HepG2 (cell line): ENCODE measurements around the gene RNF17. TPM values are rescaled to one million over a fixed set of nuclear protein-coding genes. Genes with fewer than 3 reads are reported as not detected.

Source experiments
- ATAC-seq: fragments of 200-7000 bp; cut with Tn5 transposase; 3 replicates; pipeline ENCODE4 v1.9.1; 2020; ENCODE audit warnings: mild to moderate bottlenecking, moderate library complexity
- BruUV-seq: library from RNA; stranded (reverse); fragments of 400-500 nt; replicated peaks from 2 replicates; lab custom pipeline; 2021; lab: Mats Ljungman, UMichigan
- CTCF ChIA-PET: fragments of 300-600 bp; formaldehyde crosslinking; extraction: SDS; loops from one replicate; lab custom pipeline; 2021; ENCODE audit warnings: low total read pairs, inconsistent platforms, low intra/inter-chr PET ratio; lab: Yijun Ruan, JAX
- POLR2A ChIA-PET: fragments of 350-600 bp; sonication (Branson Sonifier 250); formaldehyde crosslinking; loops from one replicate; lab custom pipeline; 2020; ENCODE audit warnings: antibody characterized with exemption, inconsistent platforms; lab: Yijun Ruan, JAX
- DNase-seq: peaks from one replicate; pipeline ENCODE4 v3.0.0-alpha.2; 2015; ENCODE audit warnings: low spot score
- FAIRE-seq: peaks from 3 replicates; lab custom pipeline; 2011; peaks lifted over from hg19 to GRCh38; lab: Jason Lieb, UNC
- H2AFZ ChIP-seq: one replicate; pipeline ENCODE4 v1.6.1; 2011; ENCODE audit warnings: low read length, inconsistent platforms
- H3K27ac ChIP-seq: fragments of 300-600 bp; 3 replicates; pipeline ENCODE4 v1.8.0; 2011; ENCODE audit warnings: mixed run types, mild to moderate bottlenecking, mixed read lengths, low read length, inconsistent platforms; ENCODE audit not compliant: insufficient read depth; ENCODE audit errors: extremely low read length
- H3K27me3 ChIP-seq, 2 experiments: fragments of 200-600 bp in 1 of 2; 2 replicates in 1 of 2; 3 replicates in 1 of 2; pipeline versions ENCODE4 v1.6.0 to v1.8.0; 2011; ENCODE audit warnings: low read length in 2 of 2, mild to moderate bottlenecking in 2 of 2, moderate library complexity in 2 of 2, inconsistent platforms in 1 of 2; ENCODE audit not compliant: insufficient read depth in 2 of 2, control insufficient read depth in 1 of 2
- H3K36me3 ChIP-seq, 2 experiments: fragments of 200-600 bp in 1 of 2; replicated peaks in 1 of 2; 2 replicates in 1 of 2; 3 replicates in 1 of 2; pipeline versions ENCODE4 v1.5.1 to v1.8.0; 2011; ENCODE audit warnings: low read length in 2 of 2, inconsistent platforms in 1 of 2; ENCODE audit not compliant: insufficient read depth in 2 of 2, control insufficient read depth in 1 of 2
- H3K4me1 ChIP-seq: 2 replicates; pipeline ENCODE4 v1.5.1; 2012; ENCODE audit warnings: low read length, inconsistent platforms; ENCODE audit not compliant: insufficient read depth
- H3K4me2 ChIP-seq: 2 replicates; pipeline ENCODE4 v1.6.0; 2011; ENCODE audit warnings: low read depth, low read length, inconsistent platforms
- H3K4me3 ChIP-seq, 3 experiments: fragments of 200-600 bp in 1 of 3; sonication (generic), shearing (Covaris generic) in 1 of 3; replicated peaks in 1 of 3; 2 replicates each; pipeline ENCODE4 v1.5.1; 2011 to 2016; ENCODE audit warnings: low read length in 3 of 3, inconsistent platforms in 2 of 3, low read depth in 2 of 3, mild to moderate bottlenecking in 2 of 3, control low read depth in 1 of 3, mixed read lengths in 1 of 3; ENCODE audit not compliant: insufficient read depth in 1 of 3
- H3K79me2 ChIP-seq: one replicate; pipeline ENCODE4 v1.6.1; 2011; ENCODE audit warnings: low read length, inconsistent platforms; ENCODE audit not compliant: insufficient read depth
- H3K9ac ChIP-seq: 2 replicates; pipeline ENCODE4 v1.6.0; 2011; ENCODE audit warnings: mild to moderate bottlenecking, low read depth, low read length, inconsistent platforms; ENCODE audit not compliant: insufficient read depth
- H3K9me3 ChIP-seq: 2 replicates; pipeline ENCODE4 v1.5.1; 2012; ENCODE audit warnings: mild to moderate bottlenecking, low read length
- H4K20me1 ChIP-seq: 2 replicates; pipeline ENCODE4 v1.6.0; 2011; ENCODE audit warnings: inconsistent platforms, mild to moderate bottlenecking, low read length, moderate library complexity; ENCODE audit not compliant: insufficient read depth
- FOSL1 ChIP-seq: sonication (generic); formaldehyde crosslinking; IDR thresholded peaks from 2 replicates; pipeline ENCODE4 v1.9.0; 2021; ENCODE audit warnings: missing genetic modification reagents, borderline replicate concordance
- ZNF318 ChIP-seq: sonication (generic); formaldehyde crosslinking; IDR thresholded peaks from 2 replicates; pipeline ENCODE4 v1.4.0; 2020; ENCODE audit warnings: mild to moderate bottlenecking, missing genetic modification reagents
- WGBS: methylation state at CpG from one replicate; pipeline ENCODE4 v1.1.6; 2017; ENCODE audit warnings: low lambda C conversion rate; 5-methylcytosine and 5-hydroxymethylcytosine counted together
- in situ Hi-C: cut with HindIII; loops from 2 replicates; pipeline ENCODE4 v1.10.0; 2017; ENCODE audit warnings: low pct_unique_long_range_greater_than_20kb; ENCODE audit not compliant: extremely low pct_ligation_motif_present
- intact Hi-C: fragments of 100-400 bp; cut with micrococcal nuclease; formaldehyde crosslinking; loops from one replicate; pipeline ENCODE4 v1.10.0; 2022; ENCODE audit not compliant: unreplicated experiment
- polyA plus RNA-seq, 8 experiments: library from polyadenylated mRNA; depleted of rRNA in 3 of 8; stranded (reverse) in 7 of 8; unstranded in 1 of 8; fragments of >200 nt; fragmentation: Illumina TruSeq in 4 of 8; extraction: Trizol in 4 of 8; gene quantifications; 2 replicates each; pipeline versions ENCODE4 v1.2.1 to v1.2.3, GENCODE V29; 2011 to 2016; ENCODE audit warnings: low read depth in 4 of 8, missing spikeins in 1 of 8, mixed read lengths in 1 of 8; ENCODE audit not compliant: insufficient read depth in 1 of 8
- total RNA-seq, 5 experiments: library from RNA; depleted of rRNA; stranded (reverse); fragments of >200 nt; fragmentation: Illumina TruSeq; extraction: Trizol; gene quantifications; 2 replicates each; pipeline ENCODE4 v1.2.3, GENCODE V29; 2016; ENCODE audit warnings: low read depth in 1 of 5

Gene RNF17
- total and polyA plus RNA-seq, 2 of the 13 experiments (the other 11 are each of a cell fraction or from before 2014, with no cell fraction given) = not detected

- no peak for TF ChIP-seq ZNF318
Observed at GRCh38 chr13:24888291-24888931, 124.4 kb downstream of the RNF17 start (continued).

- ChIA-PET POLR2A (no interaction called here), CTCF (no interaction called here)
- no peak overlapping the region for H3K4me3 ChIP-seq
- no peak for FAIRE-seq
- no peaks in the 10 kb centered on the region for H3K4me1 ChIP-seq
- in situ Hi-C loops (no loop called here), intact Hi-C loops (no loop called here)
- no peak overlapping the region for H2AFZ ChIP-seq
- WGBS = 93% methylated on average over 7 of the region's 7 CpGs
- H3K27me3 ChIP-seq = no peaks in the 10 kb centered on the region
- H3K9ac ChIP-seq = no peak overlapping the region
- H3K9me3 ChIP-seq = no peaks in the 10 kb centered on the region
- no peak for ATAC-seq
- H4K20me1 ChIP-seq = no peaks in the 10 kb centered on the region
- H3K27ac ChIP-seq = no peak overlapping the region
- no peak overlapping the region for H3K4me2 ChIP-seq
- no peaks in the 10 kb centered on the region for H3K79me2 ChIP-seq
- no peak for DNase-seq
- peaks cover 11 to 50% of the 10 kb centered on the region in 2 experiments; a peak in 3 of 5 replicates for H3K36me3 ChIP-seq
- no peak for TF ChIP-seq FOSL1 (CRISPR knock-in tag)
- no TSS peak for BruUV-seq
Observed at GRCh38 chr13:24890256-24890655, 126.3 kb downstream of the RNF17 start.
